Neural cell (in vitro differentiated cells): ENCODE results near the gene TEN1. TPM values are rescaled to one million over a fixed set of nuclear protein-coding genes. Genes with fewer than 3 reads are reported as not detected.

Experiments
- H2AFZ ChIP-seq: fragments of 200-600, 300-800 bp; sonication (generic), shearing (Covaris generic); 2 replicates; pipeline ENCODE4 v1.6.0; 2014; ENCODE audit warnings: low read depth, mild to moderate bottlenecking, antibody characterized with exemption, low read length, moderate library complexity
- H3F3A ChIP-seq: fragments of 200-600 bp; shearing (Covaris generic); 2 replicates; pipeline ENCODE4 v1.6.1; 2016; ENCODE audit warnings: mild to moderate bottlenecking, moderate library complexity, mixed read lengths, antibody characterized with exemption, low read length; ENCODE audit not compliant: insufficient read depth, poor library complexity, severe bottlenecking
- H3K27ac ChIP-seq: fragments of 200-600, 300-800 bp; sonication (generic), shearing (Covaris generic); 2 replicates; pipeline ENCODE4 v1.5.1; 2014; ENCODE audit warnings: mild to moderate bottlenecking, low read length, moderate library complexity
- H3K27me3 ChIP-seq: fragments of 300-800, 200-600 bp; sonication (generic), shearing (Covaris generic); 2 replicates; pipeline ENCODE4 v1.6.0; 2014; ENCODE audit warnings: mild to moderate bottlenecking, low read depth, low read length, moderate library complexity; ENCODE audit not compliant: insufficient read depth
- H3K36me3 ChIP-seq: fragments of 300-800, 200-600 bp; sonication (generic), shearing (Covaris generic); 2 replicates; pipeline ENCODE4 v1.5.1; 2014; ENCODE audit warnings: mild to moderate bottlenecking, antibody characterized with exemption, low read length, moderate library complexity; ENCODE audit not compliant: insufficient read depth
- H3K4me2 ChIP-seq: fragments of 300-800, 200-600 bp; sonication (generic), shearing (Covaris generic); 2 replicates; pipeline ENCODE4 v1.6.0; 2014; ENCODE audit warnings: mild to moderate bottlenecking, low read length
- H3K4me3 ChIP-seq: fragments of 300-800, 200-600 bp; sonication (generic), shearing (Covaris generic); 2 replicates; pipeline ENCODE4 v1.5.1; 2014; ENCODE audit warnings: mild to moderate bottlenecking, low read length, moderate library complexity
- H3K79me2 ChIP-seq: fragments of 200-600 bp; shearing (Covaris generic); replicated peaks from 2 replicates; pipeline ENCODE4 v1.6.0; 2014; ENCODE audit warnings: mild to moderate bottlenecking, low read length, moderate library complexity; ENCODE audit not compliant: insufficient read depth
- H3K9ac ChIP-seq: fragments of 300-800, 200-600 bp; sonication (generic), shearing (Covaris generic); 2 replicates; pipeline ENCODE4 v1.6.1; 2016; ENCODE audit warnings: mild to moderate bottlenecking, low read length, mixed read lengths
- H3K9me2 ChIP-seq: fragments of 200-600 bp; shearing (Covaris generic); 2 replicates; pipeline ENCODE4 v1.6.1; 2016; ENCODE audit warnings: mild to moderate bottlenecking, low read length, mixed read lengths; ENCODE audit not compliant: insufficient read depth
- H3K9me3 ChIP-seq: fragments of 200-600, 300-800 bp; sonication (generic), shearing (Covaris generic); 2 replicates; pipeline ENCODE4 v1.6.1; 2016; ENCODE audit warnings: mild to moderate bottlenecking, mixed run types, low read length, moderate library complexity, mixed read lengths
- H4K20me1 ChIP-seq: fragments of 200-600 bp; shearing (Covaris generic); 2 replicates; pipeline ENCODE4 v1.6.1; 2016; ENCODE audit warnings: mild to moderate bottlenecking, mixed run types; ENCODE audit not compliant: insufficient read depth
- CTCF ChIP-seq: fragments of 450-650 bp; IDR thresholded peaks from 2 replicates; pipeline ENCODE4 v1.5.1; 2014; ENCODE audit warnings: antibody characterized with exemption, mild to moderate bottlenecking, moderate library complexity; ENCODE audit not compliant: poor library complexity, severe bottlenecking
- EP300 ChIP-seq: fragments of 450-650 bp; conservative IDR thresholded peaks from 2 replicates; pipeline ENCODE4 v1.6.1; 2014; ENCODE audit warnings: antibody characterized with exemption, mild to moderate bottlenecking, moderate library complexity; ENCODE audit not compliant: poor library complexity, severe bottlenecking
- EZH2 ChIP-seq: fragments of 200-600, 300-800 bp; shearing (Covaris generic), sonication (generic); IDR thresholded peaks from 2 replicates; pipeline ENCODE4 v1.6.1; 2014; ENCODE audit warnings: antibody characterized with exemption, low read length, borderline replicate concordance, mild to moderate bottlenecking; ENCODE audit not compliant: insufficient read depth, poor library complexity, severe bottlenecking
- MXI1 ChIP-seq: fragments of 450-650 bp; conservative IDR thresholded peaks from 2 replicates; pipeline ENCODE4 v1.6.1; 2014; ENCODE audit warnings: antibody characterized with exemption, mild to moderate bottlenecking; ENCODE audit not compliant: poor library complexity, severe bottlenecking
- POLR2AphosphoS5 ChIP-seq: IDR thresholded peaks from 2 replicates; pipeline ENCODE4 v1.6.1; 2012
- RAD21 ChIP-seq: fragments of 450-650 bp; conservative IDR thresholded peaks from 2 replicates; pipeline ENCODE4 v1.6.1; 2014; ENCODE audit warnings: antibody characterized with exemption, mild to moderate bottlenecking, moderate library complexity
- REST ChIP-seq: IDR thresholded peaks from 2 replicates; pipeline ENCODE4 v1.6.1; 2012; ENCODE audit warnings: borderline replicate concordance
- SMC3 ChIP-seq: fragments of 450-650 bp; conservative IDR thresholded peaks from 2 replicates; pipeline ENCODE4 v1.6.1; 2014; ENCODE audit warnings: antibody characterized with exemption, mild to moderate bottlenecking, moderate library complexity; ENCODE audit not compliant: poor library complexity
- TAF1 ChIP-seq: IDR thresholded peaks from 2 replicates; pipeline ENCODE4 v1.6.1; 2012; ENCODE audit warnings: low read depth
- polyA plus RNA-seq: library from polyadenylated mRNA; depleted of rRNA; stranded (reverse); fragments of >200 nt; gene quantifications from 2 replicates; pipeline ENCODE4 v1.2.3, GENCODE V29; 2014

TEN1 gene
- polyA plus RNA-seq, 1 donor from 2014 or later = 33.1 TPM

GRCh38 chr17:75996665-75997590 lies 17.9 kb downstream of the TEN1 start:
- no peaks in the 10 kb centered on the region for H3K79me2 ChIP-seq
- no peaks in the 10 kb centered on the region for H4K20me1 ChIP-seq
- no peaks in the 10 kb centered on the region for H3K36me3 ChIP-seq
- H3K27ac ChIP-seq = no peak overlapping the region
- no peak overlapping the region for H2AFZ ChIP-seq
- H3K9ac ChIP-seq = no peak overlapping the region
- TF ChIP-seq REST = no peak
- TF ChIP-seq RAD21 = no peak
- TF ChIP-seq TAF1 = no peak
- no peak for TF ChIP-seq SMC3
- TF ChIP-seq EP300 = no peak
- no peak for TF ChIP-seq MXI1
- TF ChIP-seq EZH2 = no peak
- TF ChIP-seq CTCF = no peak
- TF ChIP-seq POLR2AphosphoS5 = no peak
- H3K27me3 ChIP-seq = no peaks in the 10 kb centered on the region
- no peak overlapping the region for H3K4me2 ChIP-seq
- no peaks in the 10 kb centered on the region for H3F3A ChIP-seq
- no peaks in the 10 kb centered on the region for H3K9me3 ChIP-seq
- no peaks in the 10 kb centered on the region for H3K9me2 ChIP-seq
- H3K4me3 ChIP-seq = no peak overlapping the region

- Histone ChIP-seq H4K20me1 (no peaks in the 10 kb centered on the region), H3K4me2 (no peak overlapping the region), H2AFZ (no peak overlapping the region), H3F3A (no peaks in the 10 kb centered on the region), H3K36me3 (no peaks in the 10 kb centered on the region), H3K79me2 (no peaks in the 10 kb centered on the region), H3K9me3 (no peaks in the 10 kb centered on the region), H3K27ac (no peak overlapping the region), H3K4me3 (no peak overlapping the region), H3K9ac (no peak overlapping the region), H3K27me3 (no peaks in the 10 kb centered on the region), H3K9me2 (no peaks in the 10 kb centered on the region)
- TF ChIP-seq MXI1 (no peak), RAD21 (no peak), POLR2AphosphoS5 (no peak), TAF1 (no peak), CTCF (no peak), EZH2 (no peak), REST (no peak), SMC3 (no peak)
Observed at GRCh38 chr17:75998327-75998795, 19.3 kb downstream of the TEN1 start.
